ENCODE data around the gene TEX47.

GRCh38 chr7:88759230-88760135, 36.1 kb downstream of the TEX47 start, which contains the start of gene ZNF804B:
- no peak for TF ChIP-seq CTCF (IDR thresholded peaks at IDR 0.05 in 4 of 5, conservative IDR thresholded peaks at IDR 0.05 in 1 of 5)
- TF ChIP-seq POLR2A (IDR thresholded peaks at IDR 0.05) = no peak
